Kidney capillary endothelial cell (primary cell): Measurements from ENCODE around the gene ADD1.
A peak's percentile ranks its signal among the peaks of the same experiment; 100 is the strongest.
"Not testable (repeated sequence)": the region's sequence is repeated elsewhere in the genome, so short reads cannot be mapped to it uniquely, and the experiment has no call there.

Experiments used
- DNase-seq: peaks from one replicate; pipeline ENCODE4 v3.0.0-alpha.2; 2018; ENCODE audit warnings: low spot score

The ADD1 gene

GRCh38 chr4:2886161-2886560 lies 42.5 kb downstream of the ADD1 start:
- no peak for DNase-seq

GRCh38 chr4:2886622-2887021 lies 43.0 kb downstream of the ADD1 start:
- no peak for DNase-seq

GRCh38 chr4:2887343-2887742 lies 43.7 kb downstream of the ADD1 start:
- DNase-seq, result no peak

- no peak for DNase-seq
Observed at GRCh38 chr4:2888886-2889285, 45.2 kb downstream of the ADD1 start.

- peak; percentile 17 for DNase-seq
Observed at GRCh38 chr4:2891294-2891693, 47.6 kb downstream of the ADD1 start.

GRCh38 chr4:2893772-2894171 lies 50.1 kb downstream of the ADD1 start:
- DNase-seq, result no peak

GRCh38 chr4:2898001-2898400 lies 54.4 kb downstream of the ADD1 start:
- no peak for DNase-seq

GRCh38 chr4:2900741-2901140 lies 57.1 kb downstream of the ADD1 start:
- DNase-seq, result no peak

- no peak for DNase-seq
Observed at GRCh38 chr4:2901186-2901585, 57.5 kb downstream of the ADD1 start.

GRCh38 chr4:2902126-2902525 lies 58.5 kb downstream of the ADD1 start:
- no peak for DNase-seq

- DNase-seq, result no peak
Observed at GRCh38 chr4:2905544-2905943, 61.9 kb downstream of the ADD1 start.

- no peak for DNase-seq
Observed at GRCh38 chr4:2906218-2906617, 62.6 kb downstream of the ADD1 start.

- DNase-seq, result no peak
Observed at GRCh38 chr4:2907226-2907625, 63.6 kb downstream of the ADD1 start.

- DNase-seq, result no peak
Observed at GRCh38 chr4:2907706-2908293, 64.2 kb downstream of the ADD1 start.

GRCh38 chr4:2908686-2909085 lies 65.0 kb downstream of the ADD1 start:
- no peak for DNase-seq

- DNase-seq, result no peak
Observed at GRCh38 chr4:2909583-2909982, 65.9 kb downstream of the ADD1 start.

GRCh38 chr4:2910409-2910808 lies 66.8 kb downstream of the ADD1 start:
- DNase-seq, result no peak

- no peak for DNase-seq
Observed at GRCh38 chr4:2911868-2912267, 68.2 kb downstream of the ADD1 start.

GRCh38 chr4:2913168-2913567 lies 69.5 kb downstream of the ADD1 start:
- no peak for DNase-seq

- DNase-seq, result no peak
Observed at GRCh38 chr4:2914256-2915126, 70.8 kb downstream of the ADD1 start.

GRCh38 chr4:2915789-2916188 lies 72.1 kb downstream of the ADD1 start:
- DNase-seq, result no peak

- not testable (repeated sequence) for DNase-seq
Observed at GRCh38 chr4:2916696-2917095, 73.1 kb downstream of the ADD1 start.

- DNase-seq, result not testable (repeated sequence)
Observed at GRCh38 chr4:2918300-2918699, 74.7 kb downstream of the ADD1 start.

GRCh38 chr4:2918714-2919113 lies 75.1 kb downstream of the ADD1 start:
- DNase-seq, result not testable (repeated sequence)
